CD4-positive, alpha-beta T cell (primary cell): ENCODE measurements around the gene HOXA3. TPM values are rescaled to one million over a fixed set of nuclear protein-coding genes. Genes with fewer than 3 reads are reported as not detected.

ENCODE experiments used
- ATAC-seq: fragments of 200-7000 bp; cut with Tn5 transposase; one replicate; pipeline ENCODE4 v1.10.0; 2022; ENCODE audit warnings: mild to moderate bottlenecking; ENCODE audit not compliant: poor library complexity
- CTCF ChIA-PET: fragments of 350-600 bp; sonication (Branson Sonifier 250); formaldehyde crosslinking; loops from one replicate; lab custom pipeline; 2021; ENCODE audit warnings: antibody characterized with exemption, inconsistent platforms; lab: Charles Lee
- POLR2A ChIA-PET: fragments of 350-600 bp; sonication (Branson Sonifier 250); formaldehyde crosslinking; loops from one replicate; lab custom pipeline; 2021; ENCODE audit warnings: antibody characterized with exemption, inconsistent platforms; lab: Charles Lee
- DNase-seq, 14 experiments: peaks; one replicate each; pipeline ENCODE4 v3.0.0-alpha.2; 2013 to 2020; ENCODE audit warnings: mixed read lengths in 2 of 14
- H3K27ac ChIP-seq, 2 donors: one replicate each; pipeline versions ENCODE4 v1.5.1 to v1.7.0; 2013; ENCODE audit warnings: low read length in 2 of 2, low read depth in 1 of 2, mild to moderate bottlenecking in 1 of 2
- H3K27me3 ChIP-seq, 2 experiments: 1 replicate in 1 of 2; 2 replicates in 1 of 2; pipeline versions ENCODE4 v1.6.1 to v1.7.0; 2013; ENCODE audit warnings: low read length in 2 of 2, control low read depth in 1 of 2, mild to moderate bottlenecking in 1 of 2, moderate library complexity in 1 of 2; ENCODE audit not compliant: insufficient read depth in 2 of 2, control insufficient read depth in 1 of 2
- H3K36me3 ChIP-seq: one replicate; pipeline ENCODE4 v1.6.1; 2013; ENCODE audit warnings: low read length, control low read depth; ENCODE audit not compliant: insufficient read depth
- H3K4me1 ChIP-seq: one replicate; pipeline ENCODE4 v1.6.1; 2013; ENCODE audit warnings: low read length, control low read depth; ENCODE audit not compliant: insufficient read depth
- H3K4me3 ChIP-seq: one replicate; pipeline ENCODE4 v1.5.1; 2013; ENCODE audit warnings: mild to moderate bottlenecking, low read length, moderate library complexity
- H3K9me3 ChIP-seq, 2 experiments: 1 replicate in 1 of 2; 2 replicates in 1 of 2; pipeline versions ENCODE4 v1.6.1 to v1.7.0; 2013; ENCODE audit warnings: low read length in 2 of 2, mild to moderate bottlenecking in 2 of 2, control low read depth in 1 of 2, moderate library complexity in 1 of 2; ENCODE audit not compliant: control insufficient read depth in 1 of 2, insufficient read depth in 1 of 2
- H3K27ac Mint-ChIP-seq: one replicate; pipeline ENCODE4 v1.8.0; 2020; ENCODE audit warnings: mixed read lengths
- H3K27me3 Mint-ChIP-seq: one replicate; pipeline ENCODE4 v1.8.0; 2021; ENCODE audit warnings: mixed read lengths
- H3K36me3 Mint-ChIP-seq: one replicate; pipeline ENCODE4 v1.8.0; 2021; ENCODE audit warnings: low read depth, mixed read lengths
- H3K4me1 Mint-ChIP-seq: one replicate; pipeline ENCODE4 v1.8.0; 2021; ENCODE audit warnings: low read depth, mixed read lengths
- H3K4me3 Mint-ChIP-seq: one replicate; pipeline ENCODE4 v1.8.0; 2020; ENCODE audit warnings: mild to moderate bottlenecking, mixed read lengths
- H3K9me3 Mint-ChIP-seq: one replicate; pipeline ENCODE4 v1.8.0; 2020; ENCODE audit warnings: mixed read lengths
- intact Hi-C, 2 experiments: fragments of 100-400 bp; cut with DNase I in 1 of 2; cut with micrococcal nuclease in 1 of 2; formaldehyde crosslinking; loops; one replicate each; pipeline versions ENCODE4 v1.15.1 to v1.9.0; 2023 to 2025; cut with DNase I, micrococcal nuclease
- total RNA-seq, 174 experiments: library from RNA in 2 of 174; stranded (reverse) in 2 of 174; gene quantifications; one replicate each; pipeline ENCODE4 v1.2.3 and lab custom pipeline; 2021 to 2026
- TF ChIP-seq, protein P1 (sequence below): fragments of 200-600 bp; IDR thresholded peaks from one replicate; pipeline ENCODE4 v1.8.0; 2022; ENCODE audit warnings: antibody characterized with exemption, mild to moderate bottlenecking

The HOXA3 gene
- total RNA-seq, 2 experiments from 2014 or later: not detected

DNA sequence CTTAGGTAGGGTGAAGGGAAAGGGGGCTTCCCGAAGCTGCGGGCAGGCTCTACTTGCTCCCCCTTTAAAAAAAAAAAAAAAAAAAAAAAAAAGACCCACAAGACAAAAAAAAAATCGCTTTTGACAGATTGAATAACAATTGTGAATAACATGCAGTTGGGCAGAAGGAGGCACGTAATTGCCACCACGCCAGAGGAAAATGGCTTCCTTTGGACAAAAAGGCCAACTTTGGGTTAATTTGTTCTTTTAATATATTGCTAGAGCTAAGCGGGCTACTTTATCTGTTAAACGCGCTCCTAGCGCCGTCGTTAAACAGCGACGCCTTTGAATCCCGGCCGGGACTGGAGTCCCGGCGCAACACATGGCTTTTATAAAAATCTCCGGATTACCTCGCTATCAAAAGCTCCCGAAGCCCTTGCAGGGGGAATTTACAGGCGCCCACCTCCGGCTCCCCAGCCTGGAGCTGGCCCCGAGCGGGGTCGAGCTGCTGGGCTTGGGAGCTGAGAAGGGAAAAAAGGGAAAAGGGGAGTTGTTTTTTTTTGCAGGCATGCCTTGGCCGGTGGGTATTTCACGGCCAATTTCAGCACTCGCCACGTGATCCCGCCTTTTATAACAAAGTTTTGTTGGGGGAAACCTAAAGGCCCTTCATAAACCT lies 31.4 kb upstream of the HOXA3 start:
- ChIA-PET POLR2A (interaction anchor here (1.1 to 3.5 kb wide), 5 partner anchors 11 to 479 kb away, joined by 3 to 14 read pairs (median 3); partner anchors contain the start of gene HIBADH), CTCF (interaction anchor here (0.6 to 1.9 kb wide), 5 partner anchors 23 to 1332 kb away, joined by 3 to 8 read pairs (median 4); no protein-coding TSS in a partner anchor)
- H3K4me3 ChIP-seq: peak overlapping the region; percentile 40
- ATAC-seq (no peak), DNase-seq (peak in 1 of 14 experiments; percentile 21)
- no peaks in the 10 kb centered on the region for H3K36me3 ChIP-seq
- no peaks in the 10 kb centered on the region for H3K36me3 Mint-ChIP-seq
- H3K27me3 Mint-ChIP-seq: peaks cover 96% of the 10 kb centered on the region
- no peak overlapping the region for H3K27ac ChIP-seq
- peak overlapping the region; percentile 75 for H3K4me3 Mint-ChIP-seq
- TF ChIP-seq, protein P1, sequence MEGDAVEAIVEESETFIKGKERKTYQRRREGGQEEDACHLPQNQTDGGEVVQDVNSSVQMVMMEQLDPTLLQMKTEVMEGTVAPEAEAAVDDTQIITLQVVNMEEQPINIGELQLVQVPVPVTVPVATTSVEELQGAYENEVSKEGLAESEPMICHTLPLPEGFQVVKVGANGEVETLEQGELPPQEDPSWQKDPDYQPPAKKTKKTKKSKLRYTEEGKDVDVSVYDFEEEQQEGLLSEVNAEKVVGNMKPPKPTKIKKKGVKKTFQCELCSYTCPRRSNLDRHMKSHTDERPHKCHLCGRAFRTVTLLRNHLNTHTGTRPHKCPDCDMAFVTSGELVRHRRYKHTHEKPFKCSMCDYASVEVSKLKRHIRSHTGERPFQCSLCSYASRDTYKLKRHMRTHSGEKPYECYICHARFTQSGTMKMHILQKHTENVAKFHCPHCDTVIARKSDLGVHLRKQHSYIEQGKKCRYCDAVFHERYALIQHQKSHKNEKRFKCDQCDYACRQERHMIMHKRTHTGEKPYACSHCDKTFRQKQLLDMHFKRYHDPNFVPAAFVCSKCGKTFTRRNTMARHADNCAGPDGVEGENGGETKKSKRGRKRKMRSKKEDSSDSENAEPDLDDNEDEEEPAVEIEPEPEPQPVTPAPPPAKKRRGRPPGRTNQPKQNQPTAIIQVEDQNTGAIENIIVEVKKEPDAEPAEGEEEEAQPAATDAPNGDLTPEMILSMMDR: no peak
- peaks cover 89 to 95% of the 10 kb centered on the region in 2 experiments for H3K27me3 ChIP-seq
- no peaks in the 10 kb centered on the region for H3K9me3 Mint-ChIP-seq
- H3K27ac Mint-ChIP-seq: peak overlapping the region; percentile 58
- peaks cover 61% of the 10 kb centered on the region for H3K4me1 ChIP-seq
- peaks cover 53% of the 10 kb centered on the region for H3K4me1 Mint-ChIP-seq
- intact Hi-C loops: loop anchor here in 1 of 2 experiments (2.0 kb wide), 1 partner anchor 13 kb away; no protein-coding TSS in a partner anchor
- peaks cover 0 to 69% of the 10 kb centered on the region in 2 experiments for H3K9me3 ChIP-seq

DNA sequence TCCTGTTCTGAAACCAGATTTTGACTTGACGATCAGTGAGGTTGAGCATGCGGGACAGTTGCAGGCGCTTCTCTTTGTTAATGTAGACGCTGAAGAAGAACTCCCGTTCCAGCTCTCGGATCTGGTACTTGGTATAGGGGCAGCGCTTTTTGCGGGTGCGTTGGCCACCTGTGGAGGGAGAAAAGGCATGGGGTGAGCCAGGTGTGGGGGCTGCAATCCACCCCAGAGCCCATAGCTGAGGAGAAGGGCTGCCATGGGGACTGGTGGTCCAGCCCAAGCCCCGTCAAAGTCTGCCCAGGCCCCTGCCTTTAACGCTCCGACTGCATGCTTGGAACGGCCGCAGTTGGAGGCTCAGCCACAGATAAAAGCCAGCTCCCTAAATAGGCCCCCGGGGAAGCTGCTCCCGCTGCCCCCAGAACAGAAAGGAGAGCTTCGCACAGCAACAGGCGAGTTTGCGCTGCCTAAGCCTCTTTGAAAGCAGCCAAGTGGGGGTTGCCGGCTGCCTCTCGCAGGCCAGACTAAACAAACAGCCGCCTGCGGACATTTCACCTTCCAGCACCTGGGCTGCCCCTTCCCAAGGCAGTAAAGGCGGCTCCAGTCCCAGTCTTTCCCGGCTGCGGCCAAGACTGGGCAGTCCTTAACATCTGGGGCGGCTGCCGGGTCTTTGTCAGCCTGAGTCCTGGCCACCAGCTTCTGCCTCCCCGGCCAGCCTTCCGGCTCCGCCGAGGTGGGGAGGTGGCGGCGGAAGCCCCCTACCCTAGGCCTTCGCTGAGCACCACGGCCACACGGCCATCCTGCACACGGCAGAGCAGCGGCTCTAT lies 30.7 kb upstream of the HOXA3 start:
- H3K4me1 ChIP-seq: peaks cover 54% of the 10 kb centered on the region
- H3K4me1 Mint-ChIP-seq: peaks cover 45% of the 10 kb centered on the region
- intact Hi-C loops: no loop called here
- H3K27ac ChIP-seq: no peak overlapping the region
- ChIA-PET POLR2A (interaction anchor here (1.0 to 3.5 kb wide), 6 partner anchors 9 to 480 kb away, joined by 3 to 14 read pairs (median 4); partner anchors contain the start of gene HIBADH), CTCF (interaction anchor here (0.6 to 1.9 kb wide), 5 partner anchors 22 to 1331 kb away, joined by 3 to 8 read pairs (median 4); no protein-coding TSS in a partner anchor)
- H3K4me3 Mint-ChIP-seq: no peak overlapping the region
- no peak overlapping the region for H3K27ac Mint-ChIP-seq
- H3K9me3 Mint-ChIP-seq: no peaks in the 10 kb centered on the region
- DNase-seq (peak in 2 of 14 experiments; percentile 1 to 29), ATAC-seq (no peak)
- H3K27me3 Mint-ChIP-seq: peaks cover 96% of the 10 kb centered on the region
- no peaks in the 10 kb centered on the region for H3K36me3 ChIP-seq
- peaks cover 0 to 62% of the 10 kb centered on the region in 2 experiments for H3K9me3 ChIP-seq
- TF ChIP-seq, protein P1: no peak
- no peak overlapping the region for H3K4me3 ChIP-seq
- no peaks in the 10 kb centered on the region for H3K36me3 Mint-ChIP-seq
- H3K27me3 ChIP-seq: peaks cover 82 to 94% of the 10 kb centered on the region in 2 experiments

- H3K4me3 ChIP-seq: no peak overlapping the region
- Mint-ChIP-seq H3K4me3 (no peak overlapping the region), H3K36me3 (no peaks in the 10 kb centered on the region), H3K27me3 (peaks cover 96% of the 10 kb centered on the region), H3K4me1 (peaks cover 38% of the 10 kb centered on the region), H3K27ac (no peak overlapping the region), H3K9me3 (no peaks in the 10 kb centered on the region)
- DNase-seq (no peak), ATAC-seq (no peak)
- H3K36me3 ChIP-seq: no peaks in the 10 kb centered on the region
- TF ChIP-seq, protein P1: no peak
- H3K27me3 ChIP-seq: peaks cover 79 to 94% of the 10 kb centered on the region in 2 experiments
- ChIA-PET POLR2A (interaction anchor here (1.0 to 3.5 kb wide), 3 partner anchors 10 to 480 kb away, joined by 4 to 14 read pairs (median 4); partner anchors contain the start of gene HIBADH), CTCF (interaction anchor here (1.2 to 1.9 kb wide), 3 partner anchors 14 to 813 kb away, joined by 3 to 8 read pairs (median 4); no protein-coding TSS in a partner anchor)
- no peak overlapping the region for H3K27ac ChIP-seq
- peaks cover 47% of the 10 kb centered on the region for H3K4me1 ChIP-seq
- H3K9me3 ChIP-seq: peaks cover 0 to 55% of the 10 kb centered on the region in 2 experiments
- intact Hi-C loops: no loop called here
These were observed 30.0 kb upstream of the HOXA3 start for GRCh38 chr7:27182285-27182841.
